ENCODE data around the gene KRTAP5-1. TPM values are rescaled to one million over a fixed set of nuclear protein-coding genes. Genes with fewer than 3 reads are reported as not detected.
"Not testable (repeated sequence)": the region's sequence is repeated elsewhere in the genome, so short reads cannot be mapped to it uniquely, and the experiment has no call there.

The KRTAP5-1 gene
- total RNA-seq, 2 donors from 2014 or later: not detected

DNA sequence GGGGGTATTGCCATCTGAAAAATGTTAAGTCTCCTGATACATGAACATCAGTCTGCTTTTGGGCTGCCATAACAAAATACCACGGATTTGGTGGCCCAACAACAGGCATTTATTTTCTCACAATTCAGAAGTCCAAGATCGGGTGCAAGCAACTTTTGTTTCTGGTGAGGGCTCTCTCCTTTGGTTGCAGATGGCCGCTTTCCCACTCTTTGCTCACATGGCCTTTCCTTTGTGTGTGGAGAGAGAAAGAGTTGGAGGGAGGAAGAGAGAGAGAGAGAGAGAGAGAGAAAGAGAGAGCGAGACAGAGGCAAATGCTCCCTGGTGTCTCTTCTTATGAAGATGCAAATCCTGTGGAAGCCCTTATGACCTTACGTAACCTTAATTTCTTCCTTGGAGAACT lies 15.5 kb upstream of the KRTAP5-1 start:
- DNase-seq: no peak
- Mint-ChIP-seq H3K4me1 (peaks cover 9% of the 10 kb centered on the region), H3K27me3 (ENCODE audit: insufficient read depth) (peaks cover 34% of the 10 kb centered on the region), H3K9me3 (peaks cover 16% of the 10 kb centered on the region), H3K27ac (no peak overlapping the region), H3K4me3 (no peak overlapping the region), H3K36me3 (ENCODE audit: low read depth) (peaks cover 2% of the 10 kb centered on the region)
- no peaks in the 10 kb centered on the region for H3K4me1 ChIP-seq (ENCODE audit: control insufficient read depth, insufficient read depth, low read length)
- no peaks in the 10 kb centered on the region for H3K9me3 ChIP-seq (ENCODE audit: control insufficient read depth, low read length)
- H3K27ac ChIP-seq (ENCODE audit: low read depth, low read length): no peak overlapping the region
- TF ChIP-seq CTCF (conservative IDR thresholded peaks at IDR 0.05): no peak
- H3K4me3 ChIP-seq (ENCODE audit: low read length): no peak overlapping the region
- WGBS, 2 experiments (ENCODE audit: insufficient coverage in 1 of 2, insufficient read length in 1 of 2): 66 to 90% methylated on average over 3 to 4 of the region's 5 CpGs
- no peaks in the 10 kb centered on the region for H3K27me3 ChIP-seq (ENCODE audit: control insufficient read depth, insufficient read depth, low read length, poor library complexity, severe bottlenecking)
- H3K9ac ChIP-seq (ENCODE audit: extremely low read depth, low read length, poor library complexity, severe bottlenecking): no peak overlapping the region
- H3K36me3 ChIP-seq (ENCODE audit: control insufficient read depth, insufficient read depth, low read length): no peaks in the 10 kb centered on the region

DNA sequence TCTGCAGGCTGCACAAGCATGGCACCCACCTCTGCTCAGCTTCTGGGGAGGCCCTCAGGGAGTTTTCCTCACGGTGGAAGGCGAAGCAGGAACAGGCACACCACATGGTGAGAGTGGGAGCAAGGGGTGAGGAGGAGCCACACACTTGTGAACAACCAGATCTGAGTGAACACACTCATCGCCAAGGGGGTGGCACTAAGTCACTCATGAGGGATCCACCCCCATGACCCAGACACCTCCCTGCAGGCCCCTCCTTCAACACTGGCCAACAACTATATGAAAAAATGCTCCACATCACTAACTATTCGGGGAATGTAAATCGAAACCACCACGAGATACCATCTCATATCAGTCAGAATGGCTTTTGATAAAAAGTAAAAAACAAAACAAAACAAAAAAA lies 13.7 kb upstream of the KRTAP5-1 start:
- WGBS, 2 experiments (ENCODE audit: insufficient coverage in 1 of 2, insufficient read length in 1 of 2): 60 to 91% methylated on average over 1 to 6 of the region's 6 CpGs
- no peaks in the 10 kb centered on the region for H3K27me3 ChIP-seq (ENCODE audit: control insufficient read depth, insufficient read depth, low read length, poor library complexity, severe bottlenecking)
- no peaks in the 10 kb centered on the region for H3K9me3 ChIP-seq (ENCODE audit: control insufficient read depth, low read length)
- H3K9ac ChIP-seq (ENCODE audit: extremely low read depth, low read length, poor library complexity, severe bottlenecking): no peak overlapping the region
- H3K27ac Mint-ChIP-seq: no peak overlapping the region
- no peak overlapping the region for H3K4me3 Mint-ChIP-seq
- H3K4me3 ChIP-seq (ENCODE audit: low read length): no peak overlapping the region
- no peaks in the 10 kb centered on the region for H3K4me1 ChIP-seq (ENCODE audit: control insufficient read depth, insufficient read depth, low read length)
- no peak for TF ChIP-seq CTCF (conservative IDR thresholded peaks at IDR 0.05)
- H3K36me3 ChIP-seq (ENCODE audit: control insufficient read depth, insufficient read depth, low read length): no peaks in the 10 kb centered on the region
- H3K4me1 Mint-ChIP-seq: peaks cover 9% of the 10 kb centered on the region
- H3K27ac ChIP-seq (ENCODE audit: low read depth, low read length): no peak overlapping the region
- DNase-seq: no peak
- H3K9me3 Mint-ChIP-seq: peaks cover 16% of the 10 kb centered on the region
- peaks cover 2% of the 10 kb centered on the region for H3K36me3 Mint-ChIP-seq (ENCODE audit: low read depth)
- peaks cover 36% of the 10 kb centered on the region for H3K27me3 Mint-ChIP-seq (ENCODE audit: insufficient read depth)

GRCh38 chr11:1598406-1598805 lies 13.3 kb upstream of the KRTAP5-1 start:
- not testable (repeated sequence) for H3K4me3 Mint-ChIP-seq; H3K27me3 ChIP-seq (ENCODE audit: control insufficient read depth, insufficient read depth, low read length, poor library complexity, severe bottlenecking)
- peaks cover 36% of the 10 kb centered on the region for H3K27me3 Mint-ChIP-seq (ENCODE audit: insufficient read depth)

DNA sequence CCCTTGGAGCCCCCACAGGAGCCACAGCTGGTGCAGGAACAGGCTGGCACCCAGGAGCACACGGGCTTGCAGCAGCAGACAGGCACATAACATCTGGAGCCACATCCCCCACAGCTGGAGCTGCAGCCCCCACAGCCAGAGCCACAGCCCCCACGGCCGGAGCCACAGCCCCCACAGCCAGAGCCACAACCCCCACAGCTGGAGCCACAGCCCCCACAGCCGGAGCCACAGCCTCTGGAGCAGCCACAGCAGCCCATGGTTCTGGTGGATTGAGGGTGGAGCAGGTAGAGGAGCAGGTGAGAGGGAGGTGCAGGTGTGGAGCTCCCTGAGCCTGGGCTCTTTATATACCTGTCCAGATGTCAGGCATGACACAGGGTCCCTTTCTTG lies 12.9 kb upstream of the KRTAP5-1 start, which contains the start of gene KRTAP5-2:
KRTAP5-2 (minus strand) TSS at position 301 of the 387 bp plus-strand sequence; CDS start at position 257, 44 bp downstream.
- peaks cover 16% of the 10 kb centered on the region for H3K9me3 Mint-ChIP-seq
- Histone ChIP-seq H3K27me3 (ENCODE audit: control insufficient read depth, insufficient read depth, low read length, poor library complexity, severe bottlenecking) (no peaks in the 10 kb centered on the region), H3K4me3 (ENCODE audit: low read length) (no peak within 1 kb of the TSS), H3K4me1 (ENCODE audit: control insufficient read depth, insufficient read depth, low read length) (no peaks in the 10 kb centered on the region), H3K36me3 (ENCODE audit: control insufficient read depth, insufficient read depth, low read length) (no peaks in the 10 kb centered on the region), H3K9ac (ENCODE audit: extremely low read depth, low read length, poor library complexity, severe bottlenecking) (no peak within 1 kb of the TSS), H3K9me3 (ENCODE audit: control insufficient read depth, low read length) (no peaks in the 10 kb centered on the region), H3K27ac (ENCODE audit: low read depth, low read length) (no peak within 1 kb of the TSS)
- peaks cover 2% of the 10 kb centered on the region for H3K36me3 Mint-ChIP-seq (ENCODE audit: low read depth)
- TF ChIP-seq CTCF (conservative IDR thresholded peaks at IDR 0.05): no peak
- DNase-seq: no peak
- peaks cover 39% of the 10 kb centered on the region for H3K27me3 Mint-ChIP-seq (ENCODE audit: insufficient read depth)
- WGBS, 2 experiments (ENCODE audit: insufficient coverage in 1 of 2, insufficient read length in 1 of 2): 100% methylated on average over 1 of the region's 4 CpGs; no CpG with 5 or more reads in 1 of the 2 experiments
- no peak within 1 kb of the TSS for H3K4me3 Mint-ChIP-seq
- H3K27ac Mint-ChIP-seq: no peak within 1 kb of the TSS
- peaks cover 9% of the 10 kb centered on the region for H3K4me1 Mint-ChIP-seq

More at GRCh38 chr11:1598406-1598805, 13.3 kb upstream of the KRTAP5-1 start:
- H3K4me1 Mint-ChIP-seq; H3K9ac ChIP-seq (ENCODE audit: extremely low read depth, low read length, poor library complexity, severe bottlenecking); H3K4me3 ChIP-seq (ENCODE audit: low read length); DNase-seq; H3K9me3 ChIP-seq (ENCODE audit: control insufficient read depth, low read length); H3K36me3 Mint-ChIP-seq (ENCODE audit: low read depth); H3K27ac ChIP-seq (ENCODE audit: low read depth, low read length); H3K27ac Mint-ChIP-seq; H3K4me1 ChIP-seq (ENCODE audit: control insufficient read depth, insufficient read depth, low read length); H3K36me3 ChIP-seq (ENCODE audit: control insufficient read depth, insufficient read depth, low read length): not testable (repeated sequence)
- peaks cover 16% of the 10 kb centered on the region for H3K9me3 Mint-ChIP-seq
- WGBS, 2 experiments (ENCODE audit: insufficient coverage in 1 of 2, insufficient read length in 1 of 2): 91 to 100% methylated on average over 1 to 3 of the region's 3 CpGs

Data from endodermal cell (in vitro differentiated cells).